ENCODE data around the gene PI4K2A.

DNA sequence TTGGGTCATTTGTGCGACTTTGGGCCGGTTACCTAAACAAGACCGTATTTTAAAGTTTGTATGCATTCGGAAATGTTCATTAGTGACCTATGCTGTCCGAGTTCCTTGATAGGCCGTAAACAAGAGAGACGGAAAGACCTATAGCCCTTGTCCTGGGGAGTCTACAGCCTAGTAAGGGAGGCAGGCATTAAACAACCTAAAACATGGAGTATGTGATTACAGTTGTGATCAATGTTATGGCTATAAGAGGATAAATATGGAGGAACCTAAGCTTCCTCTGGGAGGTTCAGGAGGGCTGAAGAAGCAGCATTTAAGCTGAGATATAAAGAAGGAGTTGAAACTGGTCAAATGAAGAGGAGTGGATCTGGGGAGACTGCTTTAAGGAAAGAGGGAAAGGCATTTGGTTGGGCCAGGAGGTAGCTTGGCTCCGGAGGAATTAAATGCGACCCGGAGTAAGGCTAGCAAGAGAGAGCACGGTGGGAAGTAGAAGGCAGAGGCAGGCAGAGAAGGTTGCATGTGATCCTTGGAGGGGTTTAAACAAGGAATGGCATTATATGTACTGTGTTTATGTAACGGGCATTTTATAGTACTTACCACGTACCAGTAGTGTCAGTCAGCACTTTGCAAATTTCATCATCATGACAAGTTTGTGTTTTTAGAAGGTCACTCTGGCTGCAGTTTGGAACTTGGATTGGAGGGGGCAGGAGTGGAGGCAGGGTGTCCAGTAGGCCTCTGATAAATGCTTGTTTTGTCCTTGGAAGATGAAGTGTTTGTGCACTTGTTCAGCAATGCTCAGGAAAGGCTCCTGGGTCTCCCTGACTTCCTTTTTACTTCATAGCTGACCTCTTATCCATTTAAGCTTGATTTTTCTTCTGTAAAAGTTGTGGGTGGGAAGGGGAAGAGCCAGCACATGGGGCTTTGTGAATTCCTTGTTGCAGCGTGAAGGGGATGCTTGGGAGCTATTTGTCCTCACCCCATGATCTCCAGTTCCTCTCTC, 47.6 kb downstream of the PI4K2A start:
- no peak for TF ChIP-seq POLR2AphosphoS5 (IDR thresholded peaks at IDR 0.05; ENCODE audit: insufficient read depth, low read depth, low read length)
- TF ChIP-seq, protein P1, sequence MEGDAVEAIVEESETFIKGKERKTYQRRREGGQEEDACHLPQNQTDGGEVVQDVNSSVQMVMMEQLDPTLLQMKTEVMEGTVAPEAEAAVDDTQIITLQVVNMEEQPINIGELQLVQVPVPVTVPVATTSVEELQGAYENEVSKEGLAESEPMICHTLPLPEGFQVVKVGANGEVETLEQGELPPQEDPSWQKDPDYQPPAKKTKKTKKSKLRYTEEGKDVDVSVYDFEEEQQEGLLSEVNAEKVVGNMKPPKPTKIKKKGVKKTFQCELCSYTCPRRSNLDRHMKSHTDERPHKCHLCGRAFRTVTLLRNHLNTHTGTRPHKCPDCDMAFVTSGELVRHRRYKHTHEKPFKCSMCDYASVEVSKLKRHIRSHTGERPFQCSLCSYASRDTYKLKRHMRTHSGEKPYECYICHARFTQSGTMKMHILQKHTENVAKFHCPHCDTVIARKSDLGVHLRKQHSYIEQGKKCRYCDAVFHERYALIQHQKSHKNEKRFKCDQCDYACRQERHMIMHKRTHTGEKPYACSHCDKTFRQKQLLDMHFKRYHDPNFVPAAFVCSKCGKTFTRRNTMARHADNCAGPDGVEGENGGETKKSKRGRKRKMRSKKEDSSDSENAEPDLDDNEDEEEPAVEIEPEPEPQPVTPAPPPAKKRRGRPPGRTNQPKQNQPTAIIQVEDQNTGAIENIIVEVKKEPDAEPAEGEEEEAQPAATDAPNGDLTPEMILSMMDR (IDR thresholded peaks at IDR 0.05; ENCODE audit: extremely low read depth in 1 of 2, insufficient read depth in 1 of 2, low read depth in 1 of 2, low read length in 2 of 2), result no peak
- TF ChIP-seq FOS (IDR thresholded peaks at IDR 0.05; ENCODE audit: borderline replicate concordance, insufficient read depth, low read length), result no peak

Measured in endothelial cell of umbilical vein (primary cell).